HG03439 (cell line): ENCODE data around the gene RARRES1.
"Not testable (repeated sequence)": the region's sequence is repeated elsewhere in the genome, so short reads cannot be mapped to it uniquely, and the experiment has no call there.

Experiments used
- ATAC-seq: cut with Tn5 transposase; IDR thresholded peaks from one replicate; pipeline ENCODE4 v1.9.1; 2021; ENCODE audit warnings: mild to moderate bottlenecking, moderate library complexity; ENCODE audit not compliant: unreplicated experiment

Gene RARRES1

GRCh38 chr3:158701420-158702065, 30.7 kb downstream of the RARRES1 start:
- no peak for ATAC-seq

- no peak for ATAC-seq
Measured at GRCh38 chr3:158700559-158700958, 31.7 kb downstream of the RARRES1 start.

- ATAC-seq: no peak
Measured at GRCh38 chr3:158696618-158697017, 35.6 kb downstream of the RARRES1 start.

- not testable (repeated sequence) for ATAC-seq
Measured at GRCh38 chr3:158693866-158694456, 38.3 kb downstream of the RARRES1 start.

GRCh38 chr3:158685159-158685558, 47.1 kb downstream of the RARRES1 start:
- ATAC-seq: no peak

GRCh38 chr3:158683230-158683962, 48.9 kb downstream of the RARRES1 start:
- no peak for ATAC-seq

- ATAC-seq: no peak
Measured at GRCh38 chr3:158680861-158681260, 51.4 kb downstream of the RARRES1 start.

GRCh38 chr3:158679547-158680000, 52.7 kb downstream of the RARRES1 start:
- no peak for ATAC-seq

GRCh38 chr3:158678687-158679086, 53.6 kb downstream of the RARRES1 start:
- ATAC-seq: no peak

GRCh38 chr3:158672215-158673176, 59.8 kb downstream of the RARRES1 start, which contains the start of gene LXN:
Gene LXN, minus strand, starts transcription at chr3:158672648. Its CDS starts 170 bp downstream, at chr3:158672478.
- peak; percentile 99 for ATAC-seq

- no peak for ATAC-seq
Measured at GRCh38 chr3:158671821-158672214, 60.4 kb downstream of the RARRES1 start.

GRCh38 chr3:158668506-158668905, 63.8 kb downstream of the RARRES1 start:
- no peak for ATAC-seq

GRCh38 chr3:158666416-158666815, 65.8 kb downstream of the RARRES1 start:
- ATAC-seq: no peak

GRCh38 chr3:158663832-158664231, 68.4 kb downstream of the RARRES1 start:
- ATAC-seq: no peak

GRCh38 chr3:158663246-158663645, 69.0 kb downstream of the RARRES1 start:
- no peak for ATAC-seq

GRCh38 chr3:158660711-158661110, 71.5 kb downstream of the RARRES1 start:
- no peak for ATAC-seq

- no peak for ATAC-seq
Measured at GRCh38 chr3:158659454-158660237, 72.6 kb downstream of the RARRES1 start.

- no peak for ATAC-seq
Measured at GRCh38 chr3:158658889-158659288, 73.4 kb downstream of the RARRES1 start.

- no peak for ATAC-seq
Measured at GRCh38 chr3:158652463-158652862, 79.8 kb downstream of the RARRES1 start.

GRCh38 chr3:158651192-158651591, 81.1 kb downstream of the RARRES1 start:
- no peak for ATAC-seq
